Neural progenitor cell (in vitro differentiated cells): ENCODE data around the gene MEIS1.

Source experiments
- CTCF ChIP-seq: fragments of 200-600 bp; sonication (generic); IDR thresholded peaks from 2 replicates; pipeline ENCODE4 v1.5.1; 2017; ENCODE audit warnings: antibody characterized with exemption, mild to moderate bottlenecking
- EZH2 ChIP-seq: fragments of 200-600 bp; sonication (generic); IDR thresholded peaks from 2 replicates; pipeline ENCODE4 v1.6.1; 2017; ENCODE audit warnings: antibody characterized with exemption, mild to moderate bottlenecking, moderate library complexity

DNA sequence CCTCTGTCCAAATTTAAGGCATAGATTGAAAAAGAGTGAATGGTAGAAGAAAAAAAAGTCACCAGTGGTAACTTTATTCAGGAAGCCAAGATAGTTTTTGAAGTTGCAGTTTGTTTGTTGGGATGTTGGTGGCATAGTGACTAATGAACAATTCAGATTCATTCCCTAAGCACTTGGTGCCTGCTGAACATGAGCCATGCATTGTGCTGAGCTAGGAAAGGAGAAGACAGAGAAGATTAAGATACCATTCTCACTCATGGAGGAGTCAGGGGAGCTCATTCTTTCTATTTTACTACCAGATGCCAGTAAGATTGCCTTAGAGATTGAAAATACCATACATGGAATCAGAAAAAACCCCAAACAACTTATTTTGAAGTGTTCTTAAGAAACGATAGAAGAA lies 25.1 kb downstream of the MEIS1 start:
- no peak for TF ChIP-seq CTCF
- TF ChIP-seq EZH2, result no peak
